ENCODE measurements around the gene RPL13A. TPM values are rescaled to one million over a fixed set of nuclear protein-coding genes. Genes with fewer than 3 reads are reported as not detected.
A peak's percentile ranks its signal among the peaks of the same experiment; 100 is the strongest.

Gene RPL13A
- total RNA-seq, 1 donor from 2014 or later, result 3,026 TPM

DNA sequence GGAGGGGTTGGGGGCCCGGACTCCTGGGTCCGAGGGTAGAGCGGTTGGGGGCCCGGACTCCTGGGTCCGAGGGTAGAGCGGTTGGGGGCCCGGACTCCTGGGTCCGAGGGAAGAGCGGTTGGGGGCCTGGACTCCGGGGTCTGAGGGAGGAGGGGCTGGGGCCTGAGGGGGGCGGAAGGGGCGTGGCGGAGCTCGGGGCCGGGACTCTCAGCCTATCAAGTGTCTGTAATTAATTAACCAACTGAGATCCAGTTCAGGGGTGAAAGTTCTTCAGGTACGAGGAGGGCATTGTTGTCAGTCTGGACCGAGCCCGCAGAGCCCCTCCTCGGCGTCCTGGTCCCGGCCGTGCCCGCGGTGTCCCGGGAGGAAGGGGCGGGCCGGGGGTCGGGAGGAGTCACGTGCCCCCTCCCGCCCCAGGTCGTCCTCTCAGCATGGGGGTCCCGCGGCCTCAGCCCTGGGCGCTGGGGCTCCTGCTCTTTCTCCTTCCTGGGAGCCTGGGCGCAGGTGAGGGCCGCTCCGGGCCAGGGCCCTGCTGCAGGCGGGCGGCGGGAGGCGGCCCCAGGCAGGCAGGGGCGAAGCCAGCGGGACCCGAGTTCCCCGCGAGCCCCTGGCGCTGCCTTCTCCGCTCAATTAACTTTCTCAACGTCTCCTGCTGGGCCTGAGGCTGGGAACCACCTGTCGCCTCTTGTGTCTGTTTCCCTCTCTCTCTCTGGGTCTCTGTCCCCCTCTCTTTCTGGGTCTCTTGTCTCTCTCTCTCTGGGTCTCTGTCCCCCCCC is 25.8 kb downstream of the RPL13A start:
- H3K27ac Mint-ChIP-seq (ENCODE audit: unreplicated experiment), result no peak overlapping the region
- no peaks in the 10 kb centered on the region for H3K36me3 Mint-ChIP-seq (ENCODE audit: low read depth)
- H3K9me3 Mint-ChIP-seq, result no peaks in the 10 kb centered on the region
- H3K27me3 Mint-ChIP-seq (ENCODE audit: low read depth), result no peaks in the 10 kb centered on the region
- TF ChIP-seq, protein P1, sequence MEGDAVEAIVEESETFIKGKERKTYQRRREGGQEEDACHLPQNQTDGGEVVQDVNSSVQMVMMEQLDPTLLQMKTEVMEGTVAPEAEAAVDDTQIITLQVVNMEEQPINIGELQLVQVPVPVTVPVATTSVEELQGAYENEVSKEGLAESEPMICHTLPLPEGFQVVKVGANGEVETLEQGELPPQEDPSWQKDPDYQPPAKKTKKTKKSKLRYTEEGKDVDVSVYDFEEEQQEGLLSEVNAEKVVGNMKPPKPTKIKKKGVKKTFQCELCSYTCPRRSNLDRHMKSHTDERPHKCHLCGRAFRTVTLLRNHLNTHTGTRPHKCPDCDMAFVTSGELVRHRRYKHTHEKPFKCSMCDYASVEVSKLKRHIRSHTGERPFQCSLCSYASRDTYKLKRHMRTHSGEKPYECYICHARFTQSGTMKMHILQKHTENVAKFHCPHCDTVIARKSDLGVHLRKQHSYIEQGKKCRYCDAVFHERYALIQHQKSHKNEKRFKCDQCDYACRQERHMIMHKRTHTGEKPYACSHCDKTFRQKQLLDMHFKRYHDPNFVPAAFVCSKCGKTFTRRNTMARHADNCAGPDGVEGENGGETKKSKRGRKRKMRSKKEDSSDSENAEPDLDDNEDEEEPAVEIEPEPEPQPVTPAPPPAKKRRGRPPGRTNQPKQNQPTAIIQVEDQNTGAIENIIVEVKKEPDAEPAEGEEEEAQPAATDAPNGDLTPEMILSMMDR (conservative IDR thresholded peaks at IDR 0.05), result no peak
- H3K4me3 Mint-ChIP-seq, result peak overlapping the region; percentile 87
- no peak for DNase-seq (ENCODE audit: low read depth, low spot score)
- peaks cover 29% of the 10 kb centered on the region for H3K4me1 Mint-ChIP-seq

DNA sequence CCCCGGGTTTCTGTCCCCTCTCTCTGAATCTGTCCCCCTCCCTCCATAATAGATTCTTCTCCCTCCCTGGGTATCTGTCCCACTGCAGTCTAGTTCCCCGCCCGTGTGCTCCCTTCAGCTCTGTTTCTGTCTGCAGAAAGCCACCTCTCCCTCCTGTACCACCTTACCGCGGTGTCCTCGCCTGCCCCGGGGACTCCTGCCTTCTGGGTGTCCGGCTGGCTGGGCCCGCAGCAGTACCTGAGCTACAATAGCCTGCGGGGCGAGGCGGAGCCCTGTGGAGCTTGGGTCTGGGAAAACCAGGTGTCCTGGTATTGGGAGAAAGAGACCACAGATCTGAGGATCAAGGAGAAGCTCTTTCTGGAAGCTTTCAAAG is 26.3 kb downstream of the RPL13A start:
- H3K27ac Mint-ChIP-seq (ENCODE audit: unreplicated experiment), result no peak overlapping the region
- H3K4me1 Mint-ChIP-seq, result peaks cover 29% of the 10 kb centered on the region
- no peak for DNase-seq (ENCODE audit: low read depth, low spot score)
- H3K27me3 Mint-ChIP-seq (ENCODE audit: low read depth), result no peaks in the 10 kb centered on the region
- TF ChIP-seq, protein P1 (conservative IDR thresholded peaks at IDR 0.05), result no peak
- no peaks in the 10 kb centered on the region for H3K9me3 Mint-ChIP-seq
- H3K4me3 Mint-ChIP-seq, result peak overlapping the region; percentile 87
- H3K36me3 Mint-ChIP-seq (ENCODE audit: low read depth), result no peaks in the 10 kb centered on the region

DNA sequence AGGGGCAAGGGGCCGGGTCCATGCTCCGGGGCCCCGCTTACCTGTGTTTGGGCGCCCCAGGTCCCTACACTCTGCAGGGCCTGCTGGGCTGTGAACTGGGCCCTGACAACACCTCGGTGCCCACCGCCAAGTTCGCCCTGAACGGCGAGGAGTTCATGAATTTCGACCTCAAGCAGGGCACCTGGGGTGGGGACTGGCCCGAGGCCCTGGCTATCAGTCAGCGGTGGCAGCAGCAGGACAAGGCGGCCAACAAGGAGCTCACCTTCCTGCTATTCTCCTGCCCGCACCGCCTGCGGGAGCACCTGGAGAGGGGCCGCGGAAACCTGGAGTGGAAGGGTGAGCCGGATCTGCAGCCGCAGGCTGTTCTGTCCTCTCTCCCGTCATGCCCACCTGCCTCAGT is 26.7 kb downstream of the RPL13A start:
- Mint-ChIP-seq H3K27ac (ENCODE audit: unreplicated experiment) (no peak overlapping the region), H3K27me3 (ENCODE audit: low read depth) (no peaks in the 10 kb centered on the region), H3K36me3 (ENCODE audit: low read depth) (no peaks in the 10 kb centered on the region), H3K9me3 (no peaks in the 10 kb centered on the region), H3K4me1 (peaks cover 29% of the 10 kb centered on the region), H3K4me3 (peak overlapping the region; percentile 87)
- TF ChIP-seq, protein P1 (conservative IDR thresholded peaks at IDR 0.05), result no peak
- DNase-seq (ENCODE audit: low read depth, low spot score), result no peak

DNA sequence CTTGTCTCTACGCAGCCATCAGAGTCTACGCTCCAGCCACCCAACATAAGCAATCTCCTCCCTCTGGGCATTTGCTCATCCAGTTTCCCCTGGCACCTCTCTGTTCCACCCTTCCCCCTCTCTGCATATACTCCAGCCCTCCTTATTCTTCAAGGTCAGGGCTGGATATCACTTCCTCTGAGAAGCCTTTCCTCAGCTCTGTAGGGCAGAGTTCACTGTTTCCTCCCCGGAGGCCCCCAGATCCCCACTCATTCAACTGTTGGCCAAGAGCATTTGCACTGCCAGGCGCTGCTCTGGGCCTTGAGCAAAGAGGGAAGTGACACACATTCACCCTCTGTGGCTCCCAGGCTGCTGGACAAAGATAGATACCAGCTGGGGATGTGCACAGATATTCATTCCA is 28.4 kb downstream of the RPL13A start:
- TF ChIP-seq, protein P1 (conservative IDR thresholded peaks at IDR 0.05), result no peak
- H3K4me3 Mint-ChIP-seq, result peak overlapping the region; percentile 84

DNA sequence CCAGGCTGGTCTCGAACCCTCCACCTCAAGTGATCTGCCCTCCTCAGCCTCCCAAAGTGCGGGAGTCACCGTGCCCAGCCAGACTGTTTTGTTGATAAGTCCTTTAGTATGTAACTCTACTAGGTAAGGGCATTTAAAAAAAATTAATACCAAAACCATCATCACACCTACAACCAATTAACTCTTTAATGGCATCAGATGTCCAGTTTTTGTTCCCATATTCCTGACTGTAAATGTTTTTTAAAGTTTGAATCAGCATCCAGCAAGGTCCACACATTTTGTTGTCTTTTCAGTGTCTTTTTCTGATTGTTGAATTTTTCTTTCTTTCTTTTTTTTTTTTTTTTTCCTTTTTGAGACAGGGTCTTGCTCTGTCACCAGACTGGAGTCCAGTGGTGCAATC is 30.6 kb downstream of the RPL13A start:
- Mint-ChIP-seq H3K9me3 (no peaks in the 10 kb centered on the region), H3K4me1 (peaks cover 14% of the 10 kb centered on the region), H3K4me3 (peak overlapping the region; percentile 62), H3K27me3 (ENCODE audit: low read depth) (no peaks in the 10 kb centered on the region), H3K36me3 (ENCODE audit: low read depth) (no peaks in the 10 kb centered on the region), H3K27ac (ENCODE audit: unreplicated experiment) (no peak overlapping the region)
- TF ChIP-seq, protein P1 (conservative IDR thresholded peaks at IDR 0.05), result no peak
- no peak for DNase-seq (ENCODE audit: low read depth, low spot score)

More for the DNA sequence above, 28.4 kb downstream of the RPL13A start:
- H3K9me3 Mint-ChIP-seq, result no peaks in the 10 kb centered on the region
- peaks cover 29% of the 10 kb centered on the region for H3K4me1 Mint-ChIP-seq
- DNase-seq (ENCODE audit: low read depth, low spot score), result no peak
- H3K27me3 Mint-ChIP-seq (ENCODE audit: low read depth), result no peaks in the 10 kb centered on the region
- H3K36me3 Mint-ChIP-seq (ENCODE audit: low read depth), result no peaks in the 10 kb centered on the region
- no peak overlapping the region for H3K27ac Mint-ChIP-seq (ENCODE audit: unreplicated experiment)

All from neural crest cell (in vitro differentiated cells).